D341Med (cell line): ENCODE measurements around the gene MACROH2A2.
"Not testable (repeated sequence)": the region's sequence is repeated elsewhere in the genome, so short reads cannot be mapped to it uniquely, and the experiment has no call there.

ENCODE experiments used
- DNase-seq: peaks from one replicate; pipeline ENCODE4 v3.0.0; 2012; ENCODE audit warnings: low spot score

The MACROH2A2 gene

DNA sequence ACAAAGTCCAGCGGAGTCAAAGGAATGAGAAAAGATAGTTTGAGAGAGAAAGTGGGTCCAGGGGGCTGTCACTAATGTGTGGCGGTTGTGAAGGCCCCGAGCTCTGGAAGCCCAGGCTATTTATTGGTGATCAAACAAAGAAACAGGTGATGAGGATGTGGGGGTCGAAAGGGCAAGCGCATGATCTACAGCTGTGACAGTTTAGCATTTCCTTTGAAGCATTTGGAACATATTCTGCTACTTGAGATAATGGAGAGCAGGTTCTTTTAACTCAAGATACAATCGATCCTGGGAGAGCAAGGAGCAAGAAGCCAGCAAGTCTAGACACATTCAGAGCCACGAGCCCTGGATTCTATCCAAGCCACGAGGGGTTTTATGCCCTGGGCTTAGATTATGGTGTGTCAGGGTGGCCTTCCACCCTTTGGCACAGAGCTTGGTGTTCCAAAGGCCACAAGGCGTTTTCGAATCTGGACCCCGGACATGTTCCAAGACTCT lies 48.5 kb downstream of the MACROH2A2 start:
- DNase-seq = not testable (repeated sequence)

DNA sequence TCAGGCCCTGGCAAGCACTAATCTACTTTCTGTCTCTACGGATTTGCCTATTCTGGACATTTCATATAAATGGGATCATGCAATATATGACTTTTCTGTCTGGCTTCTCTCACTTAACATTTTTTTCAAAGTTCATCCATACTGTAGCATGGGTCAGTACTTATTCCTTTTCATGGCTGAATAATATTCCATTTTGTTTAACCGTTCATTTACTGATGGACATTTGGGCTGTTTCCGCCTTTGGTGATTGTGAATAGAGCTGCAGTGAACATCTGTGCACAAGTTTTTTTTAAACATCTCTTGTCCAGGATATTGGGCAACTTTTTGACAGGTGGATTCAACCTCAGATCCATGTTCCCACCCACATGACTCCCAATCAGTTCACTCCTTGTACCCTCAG lies 49.0 kb downstream of the MACROH2A2 start:
- no peak for DNase-seq

- peak; percentile 49 for DNase-seq
These were observed 54.5 kb downstream of the MACROH2A2 start for GRCh38 chr10:70106958-70107791.

- DNase-seq = no peak
These were observed 56.6 kb downstream of the MACROH2A2 start for GRCh38 chr10:70109064-70109729.

DNA sequence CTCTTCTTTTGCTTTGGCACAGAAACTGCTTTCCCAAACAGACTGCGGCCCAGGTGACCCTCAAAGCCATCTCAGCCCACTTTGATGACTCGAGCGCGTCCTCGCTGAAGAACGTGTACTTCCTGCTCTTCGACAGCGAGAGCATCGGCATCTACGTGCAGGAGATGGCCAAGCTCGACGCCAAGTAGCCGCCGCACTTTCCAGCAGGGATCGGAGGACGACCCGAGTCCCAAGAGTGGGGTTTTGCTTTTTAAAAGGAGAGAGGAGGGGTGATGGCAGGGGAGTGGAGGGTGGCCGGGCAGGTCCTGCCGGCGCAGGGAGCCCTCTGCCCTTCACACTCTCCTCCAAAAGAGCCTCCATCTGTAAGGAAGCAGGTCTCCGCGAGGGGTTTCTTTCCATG lies 58.9 kb downstream of the MACROH2A2 start:
- no peak for DNase-seq

DNA sequence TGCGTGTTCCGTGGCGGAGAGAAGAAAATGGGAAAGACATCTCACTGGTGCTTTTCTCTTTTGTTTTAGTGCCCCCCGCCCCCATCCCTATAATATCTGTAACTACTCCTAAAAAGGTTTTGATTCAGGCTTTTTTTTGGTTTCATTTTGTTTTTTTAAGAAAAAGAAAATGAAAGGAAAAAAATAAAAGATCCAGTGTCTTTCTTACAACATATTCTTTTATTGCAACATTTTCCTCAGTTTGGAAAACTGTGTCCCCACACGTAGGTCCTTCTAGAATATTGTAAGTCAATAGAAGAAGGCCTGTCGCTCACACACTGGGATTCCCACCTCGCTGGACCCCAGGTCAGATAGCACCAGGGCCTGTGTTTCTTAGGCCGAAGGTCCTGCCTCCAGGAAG lies 59.4 kb downstream of the MACROH2A2 start:
- no peak for DNase-seq

DNA sequence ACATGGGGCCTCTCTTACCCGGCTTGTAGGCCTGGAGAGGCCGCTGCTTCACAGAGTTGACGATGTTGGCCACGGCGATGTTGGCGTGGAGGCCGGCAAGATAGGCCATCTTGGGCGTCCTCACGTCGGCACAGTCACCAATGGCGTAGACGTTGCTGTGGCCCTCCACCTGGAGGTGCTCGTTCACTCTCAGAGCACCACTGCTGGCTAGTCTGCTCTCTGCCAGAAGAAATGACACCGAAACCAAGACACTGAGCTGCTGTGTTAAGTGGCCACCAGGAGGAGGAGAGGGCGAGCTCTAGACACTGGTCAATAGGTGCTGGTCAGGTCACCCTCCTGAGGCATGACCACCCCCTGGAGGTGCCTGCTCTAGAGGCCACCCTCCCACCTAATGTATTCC lies 62.3 kb downstream of the MACROH2A2 start:
- DNase-seq = no peak

GRCh38 chr10:70115948-70116682 lies 63.5 kb downstream of the MACROH2A2 start:
- DNase-seq = peak; percentile 59

GRCh38 chr10:70117646-70118045 lies 65.0 kb downstream of the MACROH2A2 start:
- DNase-seq = no peak

- DNase-seq = no peak
These were observed 65.5 kb downstream of the MACROH2A2 start for GRCh38 chr10:70118196-70118595.

GRCh38 chr10:70119197-70119596 lies 66.6 kb downstream of the MACROH2A2 start:
- no peak for DNase-seq

DNA sequence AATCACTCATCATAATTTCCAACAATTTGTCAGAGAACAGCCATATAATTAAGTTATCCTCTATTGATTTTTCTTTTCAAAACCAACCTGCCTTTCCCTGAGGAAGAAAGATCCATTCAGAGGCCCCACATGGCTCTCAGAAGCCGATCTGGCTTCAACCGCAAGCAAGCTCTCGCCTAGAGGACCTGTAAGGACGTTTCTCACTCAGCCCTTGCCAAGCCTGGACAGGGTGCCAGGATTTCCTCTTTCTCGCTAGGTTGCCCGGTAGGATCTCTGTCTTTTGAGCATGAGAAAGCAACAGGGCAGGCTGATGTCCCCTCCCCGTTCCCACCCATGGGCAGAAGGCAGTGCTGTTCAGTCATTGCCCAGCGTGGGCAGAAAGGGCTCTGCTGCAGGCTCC lies 67.0 kb downstream of the MACROH2A2 start:
- no peak for DNase-seq

DNA sequence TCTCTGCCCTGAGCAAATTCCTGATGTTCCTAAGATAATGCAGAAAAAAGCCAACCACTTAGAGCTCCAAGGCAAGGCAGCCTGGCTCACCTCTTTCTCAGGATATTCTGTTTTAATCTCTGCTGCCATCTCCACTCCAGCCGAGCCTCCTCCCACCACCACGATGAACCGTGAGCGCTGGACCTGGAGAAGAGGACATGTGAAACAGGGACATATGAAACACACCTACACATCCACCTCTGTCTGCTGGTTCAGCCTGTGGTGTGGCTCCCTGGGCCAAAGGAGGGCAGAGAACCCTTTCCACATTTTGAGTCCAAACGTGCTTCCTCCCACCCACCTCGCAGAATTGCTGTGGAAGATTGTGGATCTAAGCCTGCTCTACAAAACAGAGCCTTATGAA lies 67.8 kb downstream of the MACROH2A2 start:
- no peak for DNase-seq

DNA sequence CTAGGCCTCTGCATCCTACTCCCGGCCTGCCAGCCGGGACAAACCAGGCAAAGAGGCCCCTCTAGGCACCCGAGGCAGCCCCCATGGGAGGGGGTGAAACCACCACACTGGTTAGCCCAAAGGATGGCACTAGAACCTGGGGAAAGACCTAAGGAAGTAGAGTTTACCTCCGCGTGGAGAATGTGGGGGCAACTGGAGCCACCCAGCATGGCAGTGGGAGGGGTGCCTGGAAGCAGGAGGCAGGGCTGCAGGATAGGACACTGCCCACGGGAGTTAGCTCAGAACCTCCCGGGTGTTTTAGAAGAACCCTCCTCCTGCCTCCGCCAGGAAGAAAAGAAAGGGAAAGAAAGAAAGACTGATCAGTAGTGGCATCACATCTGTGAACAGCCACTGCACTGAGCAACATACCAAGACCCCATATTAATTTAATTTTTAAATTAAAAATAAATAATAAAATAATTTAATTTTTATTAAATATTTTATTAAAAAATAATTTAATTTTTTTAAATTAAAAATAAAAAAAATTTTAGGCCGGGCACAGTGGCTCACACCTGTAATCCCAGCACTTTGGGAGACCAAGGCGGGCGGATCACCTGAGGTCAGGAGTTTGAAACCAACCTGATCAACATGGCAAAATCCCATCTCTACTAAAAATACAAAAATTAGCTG lies 68.8 kb downstream of the MACROH2A2 start:
- DNase-seq = no peak

- DNase-seq = no peak
These were observed 70.1 kb downstream of the MACROH2A2 start for GRCh38 chr10:70122742-70123141.

DNA sequence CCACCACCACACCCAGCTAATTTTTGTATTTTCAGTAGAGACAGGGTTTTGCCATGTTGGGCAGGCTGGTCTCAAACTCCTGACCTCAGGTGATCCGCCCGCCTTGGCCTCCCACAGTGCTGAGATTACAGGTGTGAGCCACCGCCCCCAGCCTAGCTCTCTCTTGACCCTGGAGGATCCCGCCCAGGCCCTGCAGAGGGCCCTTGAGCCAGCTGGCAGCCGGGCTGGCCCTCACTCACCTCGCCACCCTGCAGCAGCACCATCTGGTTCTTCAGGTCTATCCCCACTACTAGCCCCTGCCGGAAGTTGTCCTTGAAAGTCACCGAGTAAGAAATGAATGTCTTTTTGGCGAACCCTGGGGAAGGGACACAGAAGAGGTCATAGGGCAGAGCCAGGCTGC lies 70.5 kb downstream of the MACROH2A2 start:
- not testable (repeated sequence) for DNase-seq

GRCh38 chr10:70123817-70124216 lies 71.2 kb downstream of the MACROH2A2 start:
- DNase-seq = no peak

DNA sequence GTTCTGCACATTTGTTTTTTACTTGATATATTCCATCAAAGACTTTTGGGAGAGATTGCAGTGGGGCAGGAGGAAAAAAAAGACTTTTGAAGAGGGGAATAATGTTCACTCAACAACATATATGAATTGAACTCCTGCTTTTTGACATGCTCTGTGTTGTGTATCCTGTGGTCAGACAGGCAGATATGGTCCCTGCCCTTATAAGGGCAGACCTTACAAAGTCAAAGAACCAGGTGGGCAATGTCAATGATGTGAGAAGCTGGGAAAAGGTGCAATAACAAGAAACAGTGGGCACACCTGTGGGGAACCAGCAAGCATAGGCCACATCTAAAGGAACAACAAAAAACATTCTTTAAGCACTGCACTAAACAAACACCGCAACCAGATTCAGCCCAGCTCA lies 71.8 kb downstream of the MACROH2A2 start:
- no peak for DNase-seq

DNA sequence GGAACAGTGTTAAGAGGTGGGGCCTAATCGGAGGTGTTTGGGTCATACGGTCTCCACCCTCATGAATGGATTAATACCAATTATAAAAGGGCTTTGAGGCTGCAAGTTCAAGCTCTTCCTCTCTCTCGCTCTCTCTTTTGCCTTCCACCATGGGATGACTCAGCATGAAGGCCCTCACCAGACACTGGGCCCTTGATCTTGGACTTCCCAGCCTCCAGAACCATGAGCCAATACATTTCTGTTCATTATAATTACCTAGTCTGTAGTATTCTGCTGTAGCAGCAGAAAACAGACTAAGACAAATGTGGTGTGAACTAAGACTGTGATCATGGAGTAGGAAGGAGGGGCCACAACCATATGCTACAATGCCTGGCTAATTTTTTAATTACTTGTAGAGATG lies 72.3 kb downstream of the MACROH2A2 start:
- no peak for DNase-seq

DNA sequence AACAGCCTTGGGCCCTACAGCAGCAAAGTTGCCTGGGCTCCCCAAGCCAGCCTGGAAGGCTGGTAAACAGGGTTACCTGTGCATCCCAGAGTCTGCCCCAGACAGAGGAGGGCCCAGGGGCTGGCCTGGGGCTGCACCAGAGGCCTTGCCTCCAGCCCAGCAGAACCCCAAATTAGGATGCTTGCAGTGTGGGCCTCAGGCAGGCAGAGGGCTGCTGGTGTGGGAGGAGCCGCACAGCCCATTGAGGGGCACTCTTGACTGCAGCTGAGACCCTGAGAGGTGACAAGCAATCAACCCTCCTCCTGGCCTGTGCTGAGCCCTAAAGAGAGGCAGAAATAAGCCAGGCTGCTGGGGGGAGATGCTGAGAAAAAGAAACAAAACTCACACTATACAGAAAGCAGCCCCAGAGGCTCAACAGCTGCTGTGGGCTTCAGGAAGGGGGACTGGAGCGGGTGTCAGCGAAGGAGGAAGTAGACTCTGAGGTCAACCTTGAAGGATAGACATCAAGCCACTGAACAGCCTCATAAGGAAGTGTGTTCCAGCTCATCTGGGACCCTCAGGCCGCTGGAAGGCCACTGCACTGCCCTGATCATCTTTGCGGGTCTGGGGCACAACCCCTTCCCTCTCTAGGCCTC lies 73.4 kb downstream of the MACROH2A2 start:
- no peak for DNase-seq

GRCh38 chr10:70126700-70127395 lies 74.2 kb downstream of the MACROH2A2 start:
- DNase-seq = no peak
